Measurements from ENCODE around the gene RIMBP2. TPM values are rescaled to one million over a fixed set of nuclear protein-coding genes. Genes with fewer than 3 reads are reported as not detected.

The RIMBP2 gene
- not detected for total RNA-seq
- long read RNA-seq, result 0 reads

GRCh38 chr12:130715998-130716968, at the start of gene RIMBP2:
Gene RIMBP2 (minus strand): TSS chr12:130716299. CDS start chr12:130479013, 237,286 bp downstream.
- DNase-seq, result no peak
- peaks cover 24% of the 10 kb centered on the region for H3K4me1 ChIP-seq
- intact Hi-C loops (cut with micrococcal nuclease), result no loop called here
- H3K4me3 ChIP-seq, result peak within 1 kb of the TSS; percentile 54
- H3K9me3 ChIP-seq (replicated peaks), result peaks cover 8% of the 10 kb centered on the region
- H3K27me3 ChIP-seq (ENCODE audit: low read depth), result peaks cover 91% of the 10 kb centered on the region
- no peaks in the 10 kb centered on the region for H3K36me3 ChIP-seq
- TF ChIP-seq CTCF (IDR thresholded peaks at IDR 0.05; ENCODE audit: borderline replicate concordance), result no peak
- no peak within 1 kb of the TSS for H3K27ac ChIP-seq (replicated peaks)

GRCh38 chr12:130765186-130765659, 49.1 kb upstream of the RIMBP2 start:
- no peak for DNase-seq
- no peak overlapping the region for H3K4me3 ChIP-seq
- intact Hi-C loops (cut with micrococcal nuclease), result no loop called here
- no peak for TF ChIP-seq CTCF (IDR thresholded peaks at IDR 0.05; ENCODE audit: borderline replicate concordance)
- H3K27me3 ChIP-seq (ENCODE audit: low read depth), result peaks cover 76% of the 10 kb centered on the region
- no peak overlapping the region for H3K27ac ChIP-seq (replicated peaks)
- H3K36me3 ChIP-seq, result no peaks in the 10 kb centered on the region
- H3K4me1 ChIP-seq, result no peaks in the 10 kb centered on the region
- H3K9me3 ChIP-seq (replicated peaks), result no peaks in the 10 kb centered on the region

GRCh38 chr12:130764475-130765185, 48.5 kb upstream of the RIMBP2 start:
- Histone ChIP-seq H3K27me3 (ENCODE audit: low read depth) (peaks cover 77% of the 10 kb centered on the region), H3K4me3 (no peak overlapping the region), H3K36me3 (no peaks in the 10 kb centered on the region), H3K9me3 (replicated peaks) (no peaks in the 10 kb centered on the region), H3K4me1 (no peaks in the 10 kb centered on the region), H3K27ac (replicated peaks) (no peak overlapping the region)
- TF ChIP-seq CTCF (IDR thresholded peaks at IDR 0.05; ENCODE audit: borderline replicate concordance), result no peak
- intact Hi-C loops (cut with micrococcal nuclease), result no loop called here
- DNase-seq, result no peak

GRCh38 chr12:130764073-130764472, 48.0 kb upstream of the RIMBP2 start:
- no peak overlapping the region for H3K4me3 ChIP-seq
- H3K27me3 ChIP-seq (ENCODE audit: low read depth), result peaks cover 73% of the 10 kb centered on the region
- no peak for DNase-seq
- no peak for TF ChIP-seq CTCF (IDR thresholded peaks at IDR 0.05; ENCODE audit: borderline replicate concordance)
- H3K27ac ChIP-seq (replicated peaks), result no peak overlapping the region
- no peaks in the 10 kb centered on the region for H3K36me3 ChIP-seq
- H3K4me1 ChIP-seq, result no peaks in the 10 kb centered on the region
- no peaks in the 10 kb centered on the region for H3K9me3 ChIP-seq (replicated peaks)
- intact Hi-C loops (cut with micrococcal nuclease), result no loop called here

GRCh38 chr12:130762319-130762675, 46.2 kb upstream of the RIMBP2 start:
- peaks cover 57% of the 10 kb centered on the region for H3K27me3 ChIP-seq (ENCODE audit: low read depth)
- H3K4me3 ChIP-seq, result no peak overlapping the region
- no peaks in the 10 kb centered on the region for H3K4me1 ChIP-seq
- intact Hi-C loops (cut with micrococcal nuclease), result no loop called here
- DNase-seq, result no peak
- TF ChIP-seq CTCF (IDR thresholded peaks at IDR 0.05; ENCODE audit: borderline replicate concordance), result no peak
- H3K27ac ChIP-seq (replicated peaks), result no peak overlapping the region
- H3K9me3 ChIP-seq (replicated peaks), result no peaks in the 10 kb centered on the region
- no peaks in the 10 kb centered on the region for H3K36me3 ChIP-seq

Data from left ventricle myocardium inferior (tissue), 1 donor.